Prostate gland (tissue), 2 donors: ENCODE data around the gene TLR9. TPM values are rescaled to one million over a fixed set of nuclear protein-coding genes. Genes with fewer than 3 reads are reported as not detected.
A peak's percentile ranks its signal among the peaks of the same experiment; 100 is the strongest.
"Not testable (repeated sequence)": the region's sequence is repeated elsewhere in the genome, so short reads cannot be mapped to it uniquely, and the experiment has no call there.

Experiments used
- DNase-seq: peaks from one replicate; pipeline ENCODE4 v3.0.0-alpha.2; 2019; ENCODE audit warnings: low spot score
- H3K27ac ChIP-seq, 2 donors: fragments of 200-600 bp; sonication (generic); 2 replicates each; pipeline ENCODE4 v1.5.1; 2017 to 2019
- H3K27me3 ChIP-seq: fragments of 200-600 bp; sonication (generic); replicated peaks from 2 replicates; pipeline ENCODE4 v1.5.1; 2019; ENCODE audit not compliant: insufficient read depth
- H3K36me3 ChIP-seq, 2 donors: fragments of 200-600 bp; sonication (generic); 1 replicate in 1 of 2; 2 replicates in 1 of 2; pipeline versions ENCODE4 v1.5.1 to v1.8.1; 2017 to 2019
- H3K4me1 ChIP-seq: fragments of 200-600 bp; sonication (generic); replicated peaks from 2 replicates; pipeline ENCODE4 v1.5.1; 2019
- H3K4me3 ChIP-seq, 2 donors: fragments of 200-600 bp; sonication (generic); 2 replicates each; pipeline ENCODE4 v1.5.1; 2017 to 2019
- H3K9me3 ChIP-seq: fragments of 200-600 bp; sonication (generic); 2 replicates; pipeline ENCODE4 v1.5.1; 2017
- POLR2A ChIP-seq: fragments of 450-650 bp; IDR thresholded peaks from one replicate; pipeline ENCODE4 v1.6.1; 2016; ENCODE audit warnings: antibody characterized with exemption, mild to moderate bottlenecking
- POLR2AphosphoS5 ChIP-seq: sonication (generic); formaldehyde crosslinking; IDR thresholded peaks from one replicate; pipeline ENCODE4 v1.6.1; 2017; ENCODE audit warnings: antibody characterized with exemption
- WGBS: methylation state at CpG from one replicate; pipeline ENCODE4 v1.1.5; 2018; 5-methylcytosine and 5-hydroxymethylcytosine counted together
- intact Hi-C: fragments of 100-400 bp; cut with DNase I; formaldehyde crosslinking; loops from one replicate; pipeline ENCODE4 v1.14.2; 2022
- total RNA-seq, 2 donors: library from RNA; depleted of rRNA; stranded (reverse); fragments of >200 nt; gene quantifications; one replicate each; pipeline ENCODE4 v1.1.0, GENCODE V29; 2016
- TF ChIP-seq, protein P1 (sequence below), 4 experiments: fragments of 200-600 bp in 2 of 4; fragments of 450-650 bp in 2 of 4; sonication (generic) in 2 of 4; IDR thresholded peaks; 1 replicate in 3 of 4; 2 replicates in 1 of 4; pipeline ENCODE4 v1.5.1; 2016 to 2019; ENCODE audit warnings: antibody characterized with exemption in 4 of 4, mild to moderate bottlenecking in 2 of 4, moderate library complexity in 2 of 4

Gene TLR9, protein sequence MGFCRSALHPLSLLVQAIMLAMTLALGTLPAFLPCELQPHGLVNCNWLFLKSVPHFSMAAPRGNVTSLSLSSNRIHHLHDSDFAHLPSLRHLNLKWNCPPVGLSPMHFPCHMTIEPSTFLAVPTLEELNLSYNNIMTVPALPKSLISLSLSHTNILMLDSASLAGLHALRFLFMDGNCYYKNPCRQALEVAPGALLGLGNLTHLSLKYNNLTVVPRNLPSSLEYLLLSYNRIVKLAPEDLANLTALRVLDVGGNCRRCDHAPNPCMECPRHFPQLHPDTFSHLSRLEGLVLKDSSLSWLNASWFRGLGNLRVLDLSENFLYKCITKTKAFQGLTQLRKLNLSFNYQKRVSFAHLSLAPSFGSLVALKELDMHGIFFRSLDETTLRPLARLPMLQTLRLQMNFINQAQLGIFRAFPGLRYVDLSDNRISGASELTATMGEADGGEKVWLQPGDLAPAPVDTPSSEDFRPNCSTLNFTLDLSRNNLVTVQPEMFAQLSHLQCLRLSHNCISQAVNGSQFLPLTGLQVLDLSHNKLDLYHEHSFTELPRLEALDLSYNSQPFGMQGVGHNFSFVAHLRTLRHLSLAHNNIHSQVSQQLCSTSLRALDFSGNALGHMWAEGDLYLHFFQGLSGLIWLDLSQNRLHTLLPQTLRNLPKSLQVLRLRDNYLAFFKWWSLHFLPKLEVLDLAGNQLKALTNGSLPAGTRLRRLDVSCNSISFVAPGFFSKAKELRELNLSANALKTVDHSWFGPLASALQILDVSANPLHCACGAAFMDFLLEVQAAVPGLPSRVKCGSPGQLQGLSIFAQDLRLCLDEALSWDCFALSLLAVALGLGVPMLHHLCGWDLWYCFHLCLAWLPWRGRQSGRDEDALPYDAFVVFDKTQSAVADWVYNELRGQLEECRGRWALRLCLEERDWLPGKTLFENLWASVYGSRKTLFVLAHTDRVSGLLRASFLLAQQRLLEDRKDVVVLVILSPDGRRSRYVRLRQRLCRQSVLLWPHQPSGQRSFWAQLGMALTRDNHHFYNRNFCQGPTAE
- under 1 TPM in 1 of 2 donors, not detected in 1; 0.17 TPM for total RNA-seq

DNA sequence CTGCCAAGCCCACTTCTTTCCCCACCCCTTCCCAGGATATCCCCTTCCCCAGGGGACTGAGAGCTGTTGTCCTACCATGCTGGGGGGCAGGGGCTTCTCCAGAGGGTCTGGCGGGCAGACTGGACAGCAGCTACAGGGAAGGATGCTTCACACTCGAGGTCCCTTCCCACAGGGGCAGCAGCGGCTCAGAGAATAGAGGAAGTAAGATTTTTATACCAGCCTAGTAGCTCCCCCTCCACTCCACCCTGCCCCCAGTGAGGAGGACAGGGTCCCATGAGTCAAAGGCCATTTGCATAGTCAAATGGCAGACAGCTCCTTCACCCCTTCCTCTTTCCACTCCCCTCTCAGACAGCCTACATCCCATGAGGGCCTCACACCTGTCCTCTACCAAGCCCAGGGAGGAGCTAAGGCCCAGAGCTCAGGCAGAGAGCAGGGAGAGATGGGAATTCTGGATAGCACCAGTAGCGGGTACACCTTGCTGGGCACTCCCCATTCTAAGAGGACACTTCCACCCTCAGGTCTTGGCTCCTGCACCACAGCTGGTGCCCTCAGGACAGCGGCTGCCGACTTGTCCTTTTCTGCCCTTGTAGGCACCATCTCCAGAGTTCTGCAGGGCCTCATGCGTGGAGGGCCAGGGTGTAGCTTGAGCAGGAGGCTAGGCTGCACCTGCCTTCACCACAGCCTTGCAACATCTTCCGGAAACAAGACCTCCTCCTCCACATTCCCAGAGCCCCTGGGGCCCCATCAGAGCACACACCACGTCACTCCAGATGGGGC lies at the start of gene TLR9:
Gene TLR9, minus strand, starts transcription at position 194 of the 777 bp plus-strand sequence. Its CDS starts 116 bp downstream, at position 78.
- DNase-seq: no peak
- Histone ChIP-seq H3K9me3 (no peaks in the 10 kb centered on the region), H3K27ac (no peak within 1 kb of the TSS), H3K4me1 (peaks cover 1% of the 10 kb centered on the region), H3K4me3 (no peak within 1 kb of the TSS), H3K27me3 (no peaks in the 10 kb centered on the region), H3K36me3 (peaks cover 16 to 21% of the 10 kb centered on the region in 2 donors)
- TF ChIP-seq POLR2A (no peak), POLR2AphosphoS5 (no peak)
- TF ChIP-seq, protein P1, sequence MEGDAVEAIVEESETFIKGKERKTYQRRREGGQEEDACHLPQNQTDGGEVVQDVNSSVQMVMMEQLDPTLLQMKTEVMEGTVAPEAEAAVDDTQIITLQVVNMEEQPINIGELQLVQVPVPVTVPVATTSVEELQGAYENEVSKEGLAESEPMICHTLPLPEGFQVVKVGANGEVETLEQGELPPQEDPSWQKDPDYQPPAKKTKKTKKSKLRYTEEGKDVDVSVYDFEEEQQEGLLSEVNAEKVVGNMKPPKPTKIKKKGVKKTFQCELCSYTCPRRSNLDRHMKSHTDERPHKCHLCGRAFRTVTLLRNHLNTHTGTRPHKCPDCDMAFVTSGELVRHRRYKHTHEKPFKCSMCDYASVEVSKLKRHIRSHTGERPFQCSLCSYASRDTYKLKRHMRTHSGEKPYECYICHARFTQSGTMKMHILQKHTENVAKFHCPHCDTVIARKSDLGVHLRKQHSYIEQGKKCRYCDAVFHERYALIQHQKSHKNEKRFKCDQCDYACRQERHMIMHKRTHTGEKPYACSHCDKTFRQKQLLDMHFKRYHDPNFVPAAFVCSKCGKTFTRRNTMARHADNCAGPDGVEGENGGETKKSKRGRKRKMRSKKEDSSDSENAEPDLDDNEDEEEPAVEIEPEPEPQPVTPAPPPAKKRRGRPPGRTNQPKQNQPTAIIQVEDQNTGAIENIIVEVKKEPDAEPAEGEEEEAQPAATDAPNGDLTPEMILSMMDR (IDR thresholded peaks at IDR 0.05): no peak
- intact Hi-C loops: no loop called here
- WGBS: 65% methylated on average over 9 of the region's 9 CpGs

DNA sequence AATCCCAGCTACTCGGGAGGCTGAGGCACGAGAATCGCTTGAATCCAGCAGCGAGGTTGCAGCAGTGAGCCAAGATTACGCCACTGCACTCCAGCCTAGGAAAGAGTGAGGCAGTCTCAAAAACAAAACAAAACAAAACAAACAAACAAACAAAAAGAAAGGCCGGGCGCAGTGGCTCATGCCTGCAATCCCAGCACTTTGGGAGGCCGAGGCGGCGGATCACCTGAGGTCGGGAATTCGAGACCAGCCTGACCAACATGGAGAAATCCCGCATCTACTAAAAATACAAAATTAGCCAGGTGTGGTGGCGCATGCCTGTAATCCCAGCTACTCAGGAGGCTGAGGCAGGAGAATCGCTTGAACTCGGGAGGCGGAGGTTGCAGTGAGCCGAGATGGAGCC lies 49.3 kb upstream of the TLR9 start:
- H3K36me3 ChIP-seq, H3K27me3 ChIP-seq, H3K9me3 ChIP-seq, DNase-seq, H3K4me3 ChIP-seq, intact Hi-C loops, H3K27ac ChIP-seq: not testable (repeated sequence)
- peaks cover 15% of the 10 kb centered on the region for H3K4me1 ChIP-seq
- 91% methylated on average over 18 of the region's 18 CpGs for WGBS

DNA sequence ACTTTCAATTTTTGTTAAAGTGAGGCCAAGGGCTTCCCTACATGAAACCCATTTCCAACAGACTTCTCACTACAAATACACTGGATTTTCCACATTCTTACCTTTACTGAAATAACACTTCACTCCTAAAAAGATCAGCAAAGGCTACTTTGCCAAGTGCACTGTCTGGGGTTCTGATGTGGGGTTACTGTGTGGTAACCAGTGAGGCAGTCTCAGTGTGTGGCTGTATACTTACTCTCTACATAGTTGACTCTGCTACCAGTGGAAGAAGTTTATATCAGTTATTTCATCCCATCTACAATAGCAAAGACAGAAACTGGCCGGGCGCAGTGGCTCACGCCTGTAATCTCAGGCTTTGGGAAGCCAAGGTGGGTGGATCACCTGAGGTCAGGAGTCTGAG lies 47.4 kb upstream of the TLR9 start:
- H3K9me3 ChIP-seq: no peaks in the 10 kb centered on the region
- no peaks in the 10 kb centered on the region for H3K27me3 ChIP-seq
- intact Hi-C loops: no loop called here
- H3K4me1 ChIP-seq: peaks cover 15% of the 10 kb centered on the region
- H3K4me3 ChIP-seq: no peak overlapping the region
- WGBS: 94% methylated on average over 3 of the region's 3 CpGs
- TF ChIP-seq POLR2A: no peak
- no peak for TF ChIP-seq POLR2AphosphoS5
- TF ChIP-seq, protein P1 (IDR thresholded peaks at IDR 0.05): no peak
- no peak for DNase-seq
- no peak overlapping the region for H3K27ac ChIP-seq
- H3K36me3 ChIP-seq: no peaks in the 10 kb centered on the region

DNA sequence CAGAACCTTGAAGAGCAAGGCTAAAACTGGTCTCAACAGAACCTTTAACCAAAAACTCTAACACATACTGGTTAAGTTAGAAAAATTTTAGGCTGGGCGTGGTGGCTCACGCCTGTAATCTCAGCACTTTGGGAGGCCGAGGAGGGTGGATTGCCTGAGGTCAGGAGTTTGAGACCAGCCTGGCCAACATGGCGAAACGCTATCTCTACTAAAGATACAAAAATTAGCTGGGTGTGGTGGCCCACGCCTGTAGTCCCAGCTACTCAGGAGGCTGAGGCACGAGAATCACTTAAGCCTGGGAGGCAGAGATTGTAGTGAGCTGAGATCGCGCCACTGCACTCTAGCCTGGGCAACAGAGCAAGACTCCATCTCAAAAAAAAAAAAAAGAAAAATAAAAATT lies 46.7 kb upstream of the TLR9 start:
- intact Hi-C loops, H3K27ac ChIP-seq, H3K36me3 ChIP-seq, H3K4me3 ChIP-seq, H3K9me3 ChIP-seq, DNase-seq, H3K27me3 ChIP-seq: not testable (repeated sequence)
- WGBS: 98% methylated on average over 9 of the region's 9 CpGs
- peaks cover 15% of the 10 kb centered on the region for H3K4me1 ChIP-seq

DNA sequence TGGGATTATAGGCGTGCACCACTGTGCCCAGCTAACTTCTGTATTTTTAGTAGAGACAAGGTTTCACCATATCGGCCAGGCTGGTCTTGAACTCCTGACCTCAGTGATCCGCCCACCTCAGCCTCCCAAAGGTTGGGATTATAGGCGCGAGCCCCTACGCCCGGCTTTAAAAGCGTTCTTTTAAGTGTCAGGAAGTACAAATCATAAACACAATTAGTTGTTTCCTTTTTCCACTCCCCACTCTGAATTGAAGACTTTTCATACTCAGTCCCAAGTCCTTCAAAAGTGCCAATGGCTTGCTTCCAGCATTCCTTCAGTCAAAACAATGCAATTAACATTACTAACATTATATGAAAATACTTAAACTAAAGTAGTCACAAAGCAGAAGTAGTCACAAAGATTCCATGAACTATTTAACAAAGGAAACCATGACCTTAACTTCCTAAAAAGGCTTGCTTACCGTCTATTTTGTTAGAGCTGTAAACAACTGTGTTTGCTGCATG lies 44.9 kb upstream of the TLR9 start:
- H3K36me3 ChIP-seq: no peaks in the 10 kb centered on the region
- intact Hi-C loops: no loop called here
- no peak for DNase-seq

More for the DNA sequence above, 44.9 kb upstream of the TLR9 start:
- H3K4me1 ChIP-seq: peaks cover 15% of the 10 kb centered on the region
- TF ChIP-seq POLR2A: no peak
- TF ChIP-seq, protein P1 (IDR thresholded peaks at IDR 0.05): no peak
- TF ChIP-seq POLR2AphosphoS5: no peak
- no peaks in the 10 kb centered on the region for H3K27me3 ChIP-seq
- no peaks in the 10 kb centered on the region for H3K9me3 ChIP-seq
- peak overlapping the region in 1 of 2 donors; percentile 19 for H3K27ac ChIP-seq
- no peak overlapping the region for H3K4me3 ChIP-seq
- 53% methylated on average over 9 of the region's 9 CpGs for WGBS
